SH-SY5Y (cell line): ENCODE results near the gene CDH16.

Experiments
- GATA2 ChIP-seq: IDR thresholded peaks from 2 replicates; pipeline ENCODE4 v1.6.1; 2011; ENCODE audit warnings: mild to moderate bottlenecking, low read depth, low read length
- GATA3 ChIP-seq: IDR thresholded peaks from 2 replicates; pipeline ENCODE4 v1.6.1; 2011; ENCODE audit warnings: low read depth, mild to moderate bottlenecking, low read length, moderate library complexity

- TF ChIP-seq GATA3 (no peak), GATA2 (no peak)
Measured at GRCh38 chr16:66889622-66890021, 29.1 kb downstream of the CDH16 start.
